BLaER1 treated with 17β-estradiol and CSF1 and Interleukin-3, amounts not matched to agents 10 nM and 100 nM (cell line): ENCODE results near the gene HS6ST2.

Experiments
- H3K27ac ChIP-seq, 11 experiments: shearing (Covaris generic); formaldehyde crosslinking; 2 replicates each; pipeline ENCODE4 v1.8.1; 2022
- H3K27me3 ChIP-seq, 11 experiments: shearing (Covaris generic); formaldehyde crosslinking; 2 replicates each; pipeline ENCODE4 v1.8.1; 2022
- H3K36me3 ChIP-seq, 11 experiments: shearing (Covaris generic); formaldehyde crosslinking; 2 replicates each; pipeline ENCODE4 v1.8.1; 2022
- H3K4me1 ChIP-seq, 10 experiments: shearing (Covaris generic); formaldehyde crosslinking; 2 replicates each; pipeline ENCODE4 v1.8.1; 2022
- H3K4me2 ChIP-seq, 11 experiments: shearing (Covaris generic); formaldehyde crosslinking; 2 replicates each; pipeline ENCODE4 v1.8.1; 2022
- H3K4me3 ChIP-seq, 10 experiments: shearing (Covaris generic); formaldehyde crosslinking; 2 replicates each; pipeline ENCODE4 v1.8.1; 2022
- H3K9ac ChIP-seq, 11 experiments: shearing (Covaris generic); formaldehyde crosslinking; 2 replicates each; pipeline ENCODE4 v1.8.1; 2022
- H3K9me3 ChIP-seq, 11 experiments: shearing (Covaris generic); formaldehyde crosslinking; replicated peaks in 1 of 11; 2 replicates each; pipeline ENCODE4 v1.8.1; 2022
- H4K20me1 ChIP-seq, 11 experiments: shearing (Covaris generic); formaldehyde crosslinking; 2 replicates each; pipeline ENCODE4 v1.8.1; 2022
- Cebpa-rat ChIP-seq, 11 experiments: shearing (Covaris generic); IDR thresholded peaks; 2 replicates each; pipeline ENCODE4 v1.8.1; 2022

Gene HS6ST2

GRCh38 chrX:132743086-132743485 is 215.3 kb downstream of the HS6ST2 start:
- TF ChIP-seq Cebpa-rat (IDR thresholded peaks at IDR 0.05) = no peak
- Histone ChIP-seq H4K20me1 (peaks cover 0 to 16% (median 0%) of the 10 kb centered on the region in 11 experiments; a peak in 6 of 22 replicates), H3K27ac (no peak overlapping the region), H3K36me3 (no peaks in the 10 kb centered on the region), H3K27me3 (peaks cover 92 to 100% (median 99%) of the 10 kb centered on the region in 11 experiments), H3K4me1 (peaks cover 0 to 19% (median 5%) of the 10 kb centered on the region in 10 experiments; a peak in 12 of 20 replicates), H3K4me2 (no peak overlapping the region), H3K4me3 (no peak overlapping the region), H3K9ac (no peak overlapping the region), H3K9me3 (no peaks in the 10 kb centered on the region; a peak in 2 of 22 replicates)

GRCh38 chrX:132742246-132742645 is 216.2 kb downstream of the HS6ST2 start:
- Histone ChIP-seq H3K9ac (no peak overlapping the region), H3K4me3 (no peak overlapping the region), H3K36me3 (no peaks in the 10 kb centered on the region), H4K20me1 (peaks cover 0 to 23% (median 0%) of the 10 kb centered on the region in 11 experiments; a peak in 5 of 22 replicates), H3K4me1 (peaks cover 0 to 27% (median 14%) of the 10 kb centered on the region in 10 experiments; a peak in 14 of 20 replicates), H3K9me3 (no peaks in the 10 kb centered on the region; a peak in 2 of 22 replicates), H3K27ac (no peak overlapping the region), H3K27me3 (peaks cover 92 to 100% (median 99%) of the 10 kb centered on the region in 11 experiments), H3K4me2 (peak overlapping the region in 5 of 11 experiments; percentile 30 to 53 (median 43); a peak in 9 of 22 replicates)
- no peak for TF ChIP-seq Cebpa-rat (IDR thresholded peaks at IDR 0.05)

GRCh38 chrX:132741689-132742088 is 216.7 kb downstream of the HS6ST2 start:
- Histone ChIP-seq H3K9ac (no peak overlapping the region), H3K9me3 (no peaks in the 10 kb centered on the region; a peak in 1 of 22 replicates), H3K4me1 (peaks cover 0 to 29% (median 14%) of the 10 kb centered on the region in 10 experiments; a peak in 14 of 20 replicates), H3K27ac (no peak overlapping the region), H3K4me3 (no peak overlapping the region), H3K27me3 (peaks cover 92 to 100% (median 99%) of the 10 kb centered on the region in 11 experiments), H3K36me3 (no peaks in the 10 kb centered on the region), H4K20me1 (peaks cover 0 to 25% (median 0%) of the 10 kb centered on the region in 11 experiments; a peak in 4 of 22 replicates), H3K4me2 (peak overlapping the region in 5 of 11 experiments; percentile 30 to 53 (median 43); a peak in 9 of 22 replicates)
- TF ChIP-seq Cebpa-rat (IDR thresholded peaks at IDR 0.05) = no peak

GRCh38 chrX:132740316-132741123 is 217.9 kb downstream of the HS6ST2 start:
- peaks cover 0 to 25% (median 0%) of the 10 kb centered on the region in 11 experiments; a peak in 3 of 22 replicates for H4K20me1 ChIP-seq
- no peak for TF ChIP-seq Cebpa-rat (IDR thresholded peaks at IDR 0.05)
- H3K9me3 ChIP-seq = no peaks in the 10 kb centered on the region
- H3K4me2 ChIP-seq = no peak overlapping the region
- H3K9ac ChIP-seq = no peak overlapping the region
- no peak overlapping the region for H3K4me3 ChIP-seq
- no peak overlapping the region for H3K27ac ChIP-seq
- H3K36me3 ChIP-seq = no peaks in the 10 kb centered on the region
- H3K4me1 ChIP-seq = peaks cover 0 to 29% (median 14%) of the 10 kb centered on the region in 10 experiments; a peak in 14 of 20 replicates
- peaks cover 97 to 100% (median 100%) of the 10 kb centered on the region in 11 experiments for H3K27me3 ChIP-seq

- Histone ChIP-seq H3K4me1 (peaks cover 0 to 29% (median 14%) of the 10 kb centered on the region in 10 experiments; a peak in 14 of 20 replicates), H3K9me3 (no peaks in the 10 kb centered on the region), H3K9ac (no peak overlapping the region), H3K27ac (no peak overlapping the region), H3K4me2 (no peak overlapping the region), H3K36me3 (no peaks in the 10 kb centered on the region), H4K20me1 (peaks cover 0 to 25% (median 0%) of the 10 kb centered on the region in 11 experiments; a peak in 3 of 22 replicates), H3K4me3 (no peak overlapping the region), H3K27me3 (peaks cover 98 to 100% (median 100%) of the 10 kb centered on the region in 11 experiments)
- TF ChIP-seq Cebpa-rat (IDR thresholded peaks at IDR 0.05) = no peak
These were observed 219.5 kb downstream of the HS6ST2 start for GRCh38 chrX:132738951-132739350.

GRCh38 chrX:132737743-132738142 is 220.7 kb downstream of the HS6ST2 start:
- Histone ChIP-seq H3K36me3 (no peaks in the 10 kb centered on the region), H3K9ac (no peak overlapping the region), H3K4me1 (peaks cover 0 to 29% (median 14%) of the 10 kb centered on the region in 10 experiments; a peak in 14 of 20 replicates), H3K9me3 (no peaks in the 10 kb centered on the region), H3K27ac (no peak overlapping the region), H3K4me3 (no peak overlapping the region), H4K20me1 (peaks cover 0 to 25% (median 0%) of the 10 kb centered on the region in 11 experiments; a peak in 3 of 22 replicates), H3K4me2 (peak overlapping the region in 9 of 11 experiments; percentile 1 to 47 (median 35); a peak in 13 of 22 replicates), H3K27me3 (peaks cover 98 to 100% (median 100%) of the 10 kb centered on the region in 11 experiments)
- no peak for TF ChIP-seq Cebpa-rat (IDR thresholded peaks at IDR 0.05)

- H3K9me3 ChIP-seq = no peaks in the 10 kb centered on the region
- H3K4me1 ChIP-seq = peaks cover 0 to 3% (median under 1%) of the 10 kb centered on the region in 10 experiments; a peak in 8 of 20 replicates
- no peak overlapping the region for H3K27ac ChIP-seq
- no peaks in the 10 kb centered on the region for H3K36me3 ChIP-seq
- no peak for TF ChIP-seq Cebpa-rat (IDR thresholded peaks at IDR 0.05)
- H3K4me3 ChIP-seq = no peak overlapping the region
- H4K20me1 ChIP-seq = peaks cover 0 to 12% (median 3%) of the 10 kb centered on the region in 11 experiments; a peak in 4 of 22 replicates
- H3K9ac ChIP-seq = no peak overlapping the region
- no peak overlapping the region for H3K4me2 ChIP-seq
- H3K27me3 ChIP-seq = peaks cover 97 to 100% (median 100%) of the 10 kb centered on the region in 11 experiments
These were observed 226.2 kb downstream of the HS6ST2 start for GRCh38 chrX:132732236-132732635.

- H3K4me3 ChIP-seq = no peak overlapping the region
- peaks cover 0 to 1% (median 0%) of the 10 kb centered on the region in 11 experiments; a peak in 4 of 22 replicates for H3K9me3 ChIP-seq
- peaks cover 88 to 99% (median 95%) of the 10 kb centered on the region in 11 experiments for H3K27me3 ChIP-seq
- H3K9ac ChIP-seq = no peak overlapping the region
- H3K4me1 ChIP-seq = no peaks in the 10 kb centered on the region
- peaks cover 0 to 12% (median 3%) of the 10 kb centered on the region in 11 experiments; a peak in 3 of 22 replicates for H4K20me1 ChIP-seq
- TF ChIP-seq Cebpa-rat (IDR thresholded peaks at IDR 0.05) = no peak
- no peak overlapping the region for H3K27ac ChIP-seq
- H3K36me3 ChIP-seq = no peaks in the 10 kb centered on the region
- no peak overlapping the region for H3K4me2 ChIP-seq
These were observed 227.7 kb downstream of the HS6ST2 start for GRCh38 chrX:132730726-132731125.

- no peak for TF ChIP-seq Cebpa-rat (IDR thresholded peaks at IDR 0.05)
- H3K4me1 ChIP-seq = no peaks in the 10 kb centered on the region
- no peaks in the 10 kb centered on the region for H3K36me3 ChIP-seq
- peaks cover 84 to 99% (median 95%) of the 10 kb centered on the region in 11 experiments for H3K27me3 ChIP-seq
- no peak overlapping the region for H3K4me2 ChIP-seq
- H3K9ac ChIP-seq = no peak overlapping the region
- no peak overlapping the region for H3K27ac ChIP-seq
- H3K4me3 ChIP-seq = no peak overlapping the region
- H4K20me1 ChIP-seq = peaks cover 0 to 12% (median 3%) of the 10 kb centered on the region in 11 experiments; a peak in 3 of 22 replicates
- H3K9me3 ChIP-seq = peaks cover 0 to 6% (median 4%) of the 10 kb centered on the region in 11 experiments; a peak in 7 of 22 replicates
These were observed 228.2 kb downstream of the HS6ST2 start for GRCh38 chrX:132730266-132730665.
